Measurements from ENCODE around the gene TCF23. TPM values are rescaled to one million over a fixed set of nuclear protein-coding genes. Genes with fewer than 3 reads are reported as not detected.

Gene TCF23
- total RNA-seq, 2 donors from 2014 or later: not detected

DNA sequence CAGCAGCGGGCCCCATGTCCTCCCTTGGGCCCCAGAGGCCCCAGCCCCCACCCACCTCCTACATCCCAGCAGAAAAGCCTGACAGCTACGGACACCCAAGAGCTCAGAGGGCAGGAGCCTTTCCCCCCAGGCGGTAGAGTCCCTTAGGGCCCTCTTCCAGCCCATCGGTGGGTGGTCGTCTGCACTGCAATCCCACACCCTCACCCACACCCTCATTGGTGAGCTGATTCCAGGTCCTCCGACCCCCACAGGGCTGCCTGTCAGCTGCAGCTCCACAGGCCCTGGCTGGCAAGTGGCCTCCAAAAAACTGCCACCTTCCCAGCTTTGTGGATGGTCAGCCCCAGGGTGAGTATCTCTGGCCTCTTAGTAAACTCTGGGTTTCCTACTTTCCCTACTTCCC is 10.5 kb downstream of the TCF23 start:
- ATAC-seq (ENCODE audit: insufficient number of reproducible peaks, low FRiP score, low read depth): no peak
- Histone ChIP-seq H3K27ac (no peak overlapping the region), H3K4me3 (no peak overlapping the region), H3K27me3 (replicated peaks; ENCODE audit: insufficient read depth) (no peaks in the 10 kb centered on the region), H3K4me1 (ENCODE audit: control insufficient read depth in 1 of 2, low read depth in 2 of 2) (no peaks in the 10 kb centered on the region), H3K9me3 (no peaks in the 10 kb centered on the region), H3K36me3 (no peaks in the 10 kb centered on the region)
- no peak for DNase-seq (ENCODE audit: low spot score)
- TF ChIP-seq CTCF (IDR thresholded peaks at IDR 0.05): no peak

GRCh38 chr2:27160191-27160590 is 11.4 kb downstream of the TCF23 start:
- Histone ChIP-seq H3K9me3 (no peaks in the 10 kb centered on the region), H3K27ac (no peak overlapping the region), H3K27me3 (replicated peaks; ENCODE audit: insufficient read depth) (no peaks in the 10 kb centered on the region), H3K4me1 (ENCODE audit: control insufficient read depth in 1 of 2, low read depth in 2 of 2) (no peaks in the 10 kb centered on the region), H3K36me3 (no peaks in the 10 kb centered on the region), H3K4me3 (no peak overlapping the region)
- ATAC-seq (ENCODE audit: insufficient number of reproducible peaks, low FRiP score, low read depth) (no peak), DNase-seq (ENCODE audit: low spot score) (no peak)
- no peak for TF ChIP-seq CTCF (IDR thresholded peaks at IDR 0.05)

DNA sequence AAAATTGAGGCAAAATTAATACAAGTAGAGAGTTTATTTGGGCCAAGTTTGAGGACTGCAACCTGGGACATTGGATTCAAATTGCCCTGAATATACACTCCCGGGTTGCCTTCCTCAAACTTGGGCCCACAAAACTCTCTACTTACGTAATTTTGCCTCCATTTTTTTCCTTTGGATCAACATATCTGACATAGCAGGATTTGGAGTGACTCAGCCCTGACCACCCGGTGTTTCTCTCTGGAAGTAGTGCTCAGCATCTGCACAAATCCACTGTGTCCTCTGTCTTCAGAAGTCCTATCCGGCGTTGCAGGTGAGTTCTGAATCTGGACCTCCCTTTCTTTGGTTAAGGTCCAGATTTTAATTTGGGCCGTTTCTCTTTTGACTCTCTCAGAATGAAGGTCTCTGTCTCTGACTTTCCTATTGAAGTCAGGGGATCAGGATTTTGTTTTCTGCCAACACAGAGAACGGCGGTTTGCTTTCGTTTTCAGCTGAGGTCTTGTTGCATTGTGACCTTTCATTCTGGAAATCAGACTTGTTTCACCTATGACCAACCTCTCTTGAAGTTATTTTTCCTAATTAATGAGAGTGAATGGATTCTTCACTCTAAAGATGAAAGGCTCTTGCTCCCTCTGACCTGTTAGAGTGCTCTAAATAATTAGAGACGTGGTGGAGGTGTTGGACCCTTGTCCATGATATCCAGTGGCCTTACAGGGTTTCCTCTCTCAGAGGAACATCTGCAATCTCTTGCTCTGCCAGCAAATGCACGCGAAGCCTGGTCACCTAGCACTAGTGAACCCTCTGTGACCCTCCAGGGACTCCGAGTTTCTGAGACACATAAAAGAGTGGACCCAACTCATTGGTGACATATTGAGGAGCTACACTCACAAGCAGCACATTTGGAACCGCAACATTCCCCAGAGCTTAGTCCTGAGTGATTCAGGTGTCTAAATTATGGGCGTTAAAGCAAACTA is 13.6 kb downstream of the TCF23 start:
- Histone ChIP-seq H3K27ac (no peak overlapping the region), H3K36me3 (no peaks in the 10 kb centered on the region), H3K27me3 (replicated peaks; ENCODE audit: insufficient read depth) (no peaks in the 10 kb centered on the region), H3K4me3 (no peak overlapping the region), H3K4me1 (ENCODE audit: control insufficient read depth in 1 of 2, low read depth in 2 of 2) (no peaks in the 10 kb centered on the region), H3K9me3 (no peaks in the 10 kb centered on the region)
- ATAC-seq (ENCODE audit: insufficient number of reproducible peaks, low FRiP score, low read depth): no peak
- no peak for TF ChIP-seq CTCF (IDR thresholded peaks at IDR 0.05)
- no peak for DNase-seq (ENCODE audit: low spot score)

GRCh38 chr2:27164960-27165763 is 16.4 kb downstream of the TCF23 start:
- H3K4me3 ChIP-seq: no peak overlapping the region
- no peaks in the 10 kb centered on the region for H3K36me3 ChIP-seq
- no peaks in the 10 kb centered on the region for H3K27me3 ChIP-seq (replicated peaks; ENCODE audit: insufficient read depth)
- DNase-seq (ENCODE audit: low spot score): no peak
- TF ChIP-seq CTCF (IDR thresholded peaks at IDR 0.05): no peak
- H3K9me3 ChIP-seq: no peaks in the 10 kb centered on the region
- H3K4me1 ChIP-seq (ENCODE audit: control insufficient read depth in 1 of 2, low read depth in 2 of 2): no peaks in the 10 kb centered on the region
- no peak overlapping the region for H3K27ac ChIP-seq
- no peak for ATAC-seq (ENCODE audit: insufficient number of reproducible peaks, low FRiP score, low read depth)

Measured in thoracic aorta (tissue), 2 donors.